SK-N-SH (cell line): ENCODE measurements around the gene PPME1.

Experiments
- CTCF ChIP-seq: fragments of 200-600 bp; sonication (generic); IDR thresholded peaks from 2 replicates; pipeline ENCODE4 v1.6.1; 2017; ENCODE audit warnings: antibody characterized with exemption, mild to moderate bottlenecking, moderate library complexity
- EP300 ChIP-seq, 2 experiments: IDR thresholded peaks; 2 replicates each; pipeline versions ENCODE4 v1.4.0 to v1.6.1; 2012; ENCODE audit warnings: borderline replicate concordance in 1 of 2, low read depth in 1 of 2, low read length in 1 of 2
- MAX ChIP-seq: IDR thresholded peaks from 2 replicates; pipeline ENCODE4 v1.4.0; 2012; ENCODE audit warnings: low read depth
- NRF1 ChIP-seq: IDR thresholded peaks from 2 replicates; pipeline ENCODE4 v1.6.1; 2012; ENCODE audit warnings: low read depth, mild to moderate bottlenecking, low read length
- PBX3 ChIP-seq: IDR thresholded peaks from 2 replicates; pipeline ENCODE4; 2012
- POLR2AphosphoS5 ChIP-seq: IDR thresholded peaks from 2 replicates; pipeline ENCODE4 v1.6.1; 2012; ENCODE audit warnings: low read depth, low read length
- RFX5 ChIP-seq: IDR thresholded peaks from 2 replicates; pipeline ENCODE4 v1.6.1; 2012; ENCODE audit warnings: mild to moderate bottlenecking, improper control_type of control experiment, low read length
- SMC3 ChIP-seq: IDR thresholded peaks from 2 replicates; pipeline ENCODE4 v1.6.1; 2012; ENCODE audit warnings: low read depth, low read length, improper control_type of control experiment
- TEAD4 ChIP-seq: IDR thresholded peaks from 2 replicates; pipeline ENCODE4 v1.4.0; 2012; ENCODE audit warnings: mild to moderate bottlenecking, borderline replicate concordance; ENCODE audit not compliant: insufficient read depth
- USF1 ChIP-seq: IDR thresholded peaks from 2 replicates; pipeline ENCODE4 v1.4.0; 2012; ENCODE audit warnings: low read depth, borderline replicate concordance
- USF2 ChIP-seq: fragments of 150-350 bp; IDR thresholded peaks from 2 replicates; pipeline ENCODE4 v1.6.1; 2017; ENCODE audit warnings: antibody characterized with exemption, low read length, low read depth, borderline replicate concordance

- TF ChIP-seq CTCF: no peak
- no peak for TF ChIP-seq USF1
- no peak for TF ChIP-seq PBX3
- TF ChIP-seq MAX: no peak
- TF ChIP-seq USF2: no peak
- TF ChIP-seq RFX5: no peak
- no peak for TF ChIP-seq SMC3
- TF ChIP-seq POLR2AphosphoS5: no peak
- no peak for TF ChIP-seq EP300 (IDR thresholded peaks at IDR 0.05; ENCODE audit: borderline replicate concordance in 1 of 2, low read depth in 1 of 2, low read length in 1 of 2)
- no peak for TF ChIP-seq TEAD4
- TF ChIP-seq NRF1: no peak
Measured at GRCh38 chr11:74139151-74139918, 31.8 kb upstream of the PPME1 start.
